Astrocyte (in vitro differentiated cells and primary cell): ENCODE measurements around the gene MGMT. TPM values are rescaled to one million over a fixed set of nuclear protein-coding genes. Genes with fewer than 3 reads are reported as not detected.

ENCODE experiments used
- DNase-seq: peaks from one replicate; pipeline ENCODE4 v3.0.0-alpha.2; 2010; ENCODE audit warnings: low read depth
- FAIRE-seq: peaks from 2 replicates; lab custom pipeline; 2011; peaks lifted over from hg19 to GRCh38; lab: Jason Lieb, UNC
- H2AFZ ChIP-seq: 2 replicates; pipeline ENCODE4 v1.6.0; 2012; ENCODE audit warnings: low read depth, low read length, inconsistent platforms
- H3K27ac ChIP-seq: 2 replicates; pipeline ENCODE4 v1.5.1; 2011; ENCODE audit warnings: low read depth, low read length, inconsistent platforms
- H3K27me3 ChIP-seq: 2 replicates; pipeline ENCODE4 v1.6.0; 2011; ENCODE audit warnings: low read length, inconsistent platforms; ENCODE audit not compliant: insufficient read depth
- H3K36me3 ChIP-seq: 2 replicates; pipeline ENCODE4 v1.5.1; 2011; ENCODE audit warnings: low read length, inconsistent platforms; ENCODE audit not compliant: insufficient read depth
- H3K4me1 ChIP-seq: 2 replicates; pipeline ENCODE4 v1.5.1; 2011; ENCODE audit warnings: low read length, inconsistent platforms; ENCODE audit not compliant: insufficient read depth
- H3K4me2 ChIP-seq: 2 replicates; pipeline ENCODE4 v1.6.0; 2012; ENCODE audit warnings: low read length, inconsistent platforms
- H3K4me3 ChIP-seq: 2 replicates; pipeline ENCODE4 v1.5.1; 2011; ENCODE audit warnings: low read depth, mild to moderate bottlenecking, low read length, inconsistent platforms; ENCODE audit not compliant: insufficient read depth
- H3K79me2 ChIP-seq: 2 replicates; pipeline ENCODE4 v1.6.0; 2012; ENCODE audit warnings: mild to moderate bottlenecking, low read length, inconsistent platforms; ENCODE audit not compliant: insufficient read depth
- H3K9ac ChIP-seq: 2 replicates; pipeline ENCODE4 v1.6.0; 2012; ENCODE audit warnings: mild to moderate bottlenecking, low read length, inconsistent platforms
- H3K9me3 ChIP-seq: 2 replicates; pipeline ENCODE4 v1.5.1; 2012; ENCODE audit warnings: low read depth, mild to moderate bottlenecking, low read length, inconsistent platforms; ENCODE audit not compliant: insufficient read depth
- H4K20me1 ChIP-seq: 2 replicates; pipeline ENCODE4 v1.6.0; 2012; ENCODE audit warnings: low read length, inconsistent platforms; ENCODE audit not compliant: insufficient read depth
- H3K27ac Mint-ChIP-seq: one replicate; pipeline ENCODE4 v1.8.0; 2021; ENCODE audit warnings: mild to moderate bottlenecking, mixed read lengths; ENCODE audit not compliant: unreplicated experiment
- H3K27me3 Mint-ChIP-seq: one replicate; pipeline ENCODE4 v1.8.0; 2021; ENCODE audit warnings: low read depth, mixed read lengths; ENCODE audit not compliant: unreplicated experiment
- H3K36me3 Mint-ChIP-seq: one replicate; pipeline ENCODE4 v1.8.0; 2021; ENCODE audit warnings: low read depth, mixed read lengths; ENCODE audit not compliant: unreplicated experiment
- H3K4me1 Mint-ChIP-seq: one replicate; pipeline ENCODE4 v1.8.0; 2021; ENCODE audit warnings: low read depth, mixed read lengths; ENCODE audit not compliant: unreplicated experiment
- H3K4me3 Mint-ChIP-seq: one replicate; pipeline ENCODE4 v1.8.0; 2021; ENCODE audit warnings: mild to moderate bottlenecking, moderate library complexity, mixed read lengths; ENCODE audit not compliant: unreplicated experiment
- H3K9me3 Mint-ChIP-seq: one replicate; pipeline ENCODE4 v1.8.0; 2021; ENCODE audit warnings: mild to moderate bottlenecking, mixed read lengths; ENCODE audit not compliant: unreplicated experiment
- EZH2 ChIP-seq: IDR thresholded peaks from 2 replicates; pipeline ENCODE4 v1.6.1; 2012; ENCODE audit warnings: mild to moderate bottlenecking, low read length, inconsistent platforms; ENCODE audit not compliant: insufficient read depth
- total RNA-seq: library from RNA; stranded (reverse); gene quantifications from 2 replicates; pipeline ENCODE4 v1.2.1, GENCODE V29; 2021
- TF ChIP-seq, protein P1 (sequence below): IDR thresholded peaks from 2 replicates; pipeline ENCODE4 v1.5.1; 2011; ENCODE audit warnings: low read depth, mild to moderate bottlenecking, inconsistent platforms, low read length, moderate library complexity; ENCODE audit not compliant: insufficient read depth

MGMT gene
- total RNA-seq, 1 donor from 2014 or later: 9.5 TPM

DNA sequence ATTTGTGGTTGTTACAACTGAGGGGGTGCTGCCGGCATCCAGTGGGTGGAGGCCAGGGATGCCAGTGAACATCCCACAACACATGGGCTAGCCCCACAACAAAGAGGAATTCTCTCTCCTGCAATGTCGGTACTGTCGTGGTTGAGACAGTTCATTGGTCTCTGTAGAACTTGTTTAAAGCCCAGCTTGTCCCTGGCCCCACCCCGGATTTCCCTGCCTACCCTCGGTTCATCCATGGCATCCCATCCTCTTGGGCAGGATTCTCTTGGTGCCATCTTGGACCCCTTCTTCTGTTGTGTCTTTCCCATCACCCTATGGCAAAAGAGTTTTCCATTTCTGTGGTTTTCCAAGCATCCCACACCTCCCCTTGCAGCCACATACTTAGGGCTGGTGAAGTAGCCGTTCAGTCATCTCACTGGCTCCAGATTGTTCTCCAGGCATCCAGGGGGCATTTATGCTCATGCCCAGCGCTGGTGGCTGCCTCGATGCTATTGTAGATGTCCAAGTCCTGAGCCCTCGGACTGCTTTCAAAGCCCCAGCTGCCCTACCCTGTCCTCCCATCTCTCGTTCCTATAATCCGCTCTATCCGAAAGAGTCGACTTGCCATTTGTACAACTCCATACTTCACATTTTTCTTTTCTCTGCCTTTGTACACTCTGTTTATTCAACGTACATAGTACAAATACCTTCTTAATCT lies 39.2 kb downstream of the MGMT start:
- Histone ChIP-seq H3K36me3 (no peaks in the 10 kb centered on the region), H2AFZ (no peak overlapping the region), H3K9me3 (no peaks in the 10 kb centered on the region), H3K27ac (no peak overlapping the region), H3K27me3 (no peaks in the 10 kb centered on the region), H3K4me2 (no peak overlapping the region), H3K4me3 (no peak overlapping the region), H3K79me2 (no peaks in the 10 kb centered on the region), H3K4me1 (no peaks in the 10 kb centered on the region), H3K9ac (no peak overlapping the region), H4K20me1 (no peaks in the 10 kb centered on the region)
- FAIRE-seq: no peak
- Mint-ChIP-seq H3K4me1 (no peaks in the 10 kb centered on the region), H3K4me3 (no peak overlapping the region), H3K27ac (no peak overlapping the region), H3K9me3 (peaks cover 4% of the 10 kb centered on the region), H3K36me3 (no peaks in the 10 kb centered on the region), H3K27me3 (no peaks in the 10 kb centered on the region)
- DNase-seq: no peak
- TF ChIP-seq, protein P1, sequence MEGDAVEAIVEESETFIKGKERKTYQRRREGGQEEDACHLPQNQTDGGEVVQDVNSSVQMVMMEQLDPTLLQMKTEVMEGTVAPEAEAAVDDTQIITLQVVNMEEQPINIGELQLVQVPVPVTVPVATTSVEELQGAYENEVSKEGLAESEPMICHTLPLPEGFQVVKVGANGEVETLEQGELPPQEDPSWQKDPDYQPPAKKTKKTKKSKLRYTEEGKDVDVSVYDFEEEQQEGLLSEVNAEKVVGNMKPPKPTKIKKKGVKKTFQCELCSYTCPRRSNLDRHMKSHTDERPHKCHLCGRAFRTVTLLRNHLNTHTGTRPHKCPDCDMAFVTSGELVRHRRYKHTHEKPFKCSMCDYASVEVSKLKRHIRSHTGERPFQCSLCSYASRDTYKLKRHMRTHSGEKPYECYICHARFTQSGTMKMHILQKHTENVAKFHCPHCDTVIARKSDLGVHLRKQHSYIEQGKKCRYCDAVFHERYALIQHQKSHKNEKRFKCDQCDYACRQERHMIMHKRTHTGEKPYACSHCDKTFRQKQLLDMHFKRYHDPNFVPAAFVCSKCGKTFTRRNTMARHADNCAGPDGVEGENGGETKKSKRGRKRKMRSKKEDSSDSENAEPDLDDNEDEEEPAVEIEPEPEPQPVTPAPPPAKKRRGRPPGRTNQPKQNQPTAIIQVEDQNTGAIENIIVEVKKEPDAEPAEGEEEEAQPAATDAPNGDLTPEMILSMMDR: no peak
- TF ChIP-seq EZH2: no peak

DNA sequence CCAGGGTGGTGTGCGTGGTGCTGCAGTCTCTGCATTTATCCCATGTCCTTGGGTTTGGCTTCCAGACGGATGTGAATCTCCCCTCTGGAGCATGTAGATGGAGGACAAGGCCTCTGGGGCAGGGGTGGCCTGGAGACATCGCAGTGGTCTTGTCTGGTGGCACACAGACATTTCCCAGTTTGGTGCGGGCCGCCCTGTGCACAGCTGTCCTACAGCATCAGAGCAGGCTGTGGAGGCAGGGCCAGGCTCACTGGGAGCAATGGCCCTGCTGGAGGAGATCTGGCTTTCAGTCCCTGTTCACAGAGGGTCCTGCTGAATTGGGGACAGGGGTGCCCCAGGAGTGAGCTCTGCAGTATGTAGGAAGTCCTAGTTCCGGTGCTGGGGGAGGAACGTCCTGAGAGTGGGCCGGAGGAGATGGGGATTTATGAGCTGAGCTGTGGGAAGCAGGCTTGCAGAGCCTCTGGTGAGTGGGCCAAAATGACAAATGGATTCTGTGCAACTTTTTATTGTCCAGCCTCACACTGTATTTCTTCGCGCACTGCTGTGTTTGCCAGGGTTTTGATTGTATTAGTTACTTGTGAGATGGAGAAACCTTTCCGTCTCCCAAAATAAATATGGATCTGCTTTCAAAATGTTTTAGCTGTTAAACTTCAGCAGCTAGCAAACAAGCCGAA lies 40.3 kb downstream of the MGMT start:
- no peaks in the 10 kb centered on the region for H3K36me3 Mint-ChIP-seq
- no peak for TF ChIP-seq EZH2
- TF ChIP-seq, protein P1: no peak
- H3K36me3 ChIP-seq: no peaks in the 10 kb centered on the region
- no peaks in the 10 kb centered on the region for H3K27me3 ChIP-seq
- no peak overlapping the region for H3K4me3 ChIP-seq
- H3K9me3 Mint-ChIP-seq: peaks cover 4% of the 10 kb centered on the region
- H4K20me1 ChIP-seq: no peaks in the 10 kb centered on the region
- H3K27ac ChIP-seq: no peak overlapping the region
- no peaks in the 10 kb centered on the region for H3K27me3 Mint-ChIP-seq
- H2AFZ ChIP-seq: no peak overlapping the region
- no peaks in the 10 kb centered on the region for H3K4me1 Mint-ChIP-seq
- H3K4me1 ChIP-seq: no peaks in the 10 kb centered on the region
- no peak for FAIRE-seq
- DNase-seq: no peak
- no peaks in the 10 kb centered on the region for H3K79me2 ChIP-seq
- no peak overlapping the region for H3K27ac Mint-ChIP-seq
- H3K9ac ChIP-seq: no peak overlapping the region
- H3K4me2 ChIP-seq: no peak overlapping the region
- no peak overlapping the region for H3K4me3 Mint-ChIP-seq
- H3K9me3 ChIP-seq: no peaks in the 10 kb centered on the region

DNA sequence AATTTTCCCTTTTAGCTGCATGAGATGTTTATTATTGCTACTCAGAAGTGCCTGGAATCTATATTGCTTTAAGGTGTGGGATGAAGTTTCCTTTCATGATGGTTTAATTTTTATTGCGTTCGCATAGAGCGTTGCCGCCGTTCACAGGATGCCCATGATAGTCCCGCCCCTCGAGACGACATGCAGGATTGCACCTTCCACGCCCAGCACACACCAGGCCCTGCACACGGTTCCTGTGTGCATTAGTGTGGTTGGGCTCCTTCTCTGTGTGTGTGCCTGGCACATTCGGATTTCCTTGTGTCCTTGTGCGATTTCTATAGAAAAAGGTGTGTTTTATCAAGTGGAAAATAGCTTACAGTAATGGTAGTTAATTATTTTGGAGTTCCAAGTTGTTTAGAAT lies 42.1 kb downstream of the MGMT start:
- DNase-seq (no peak), FAIRE-seq (no peak)
- H3K27me3 ChIP-seq: no peaks in the 10 kb centered on the region
- no peaks in the 10 kb centered on the region for H3K79me2 ChIP-seq
- H3K27me3 Mint-ChIP-seq: no peaks in the 10 kb centered on the region
- no peaks in the 10 kb centered on the region for H4K20me1 ChIP-seq
- H3K27ac Mint-ChIP-seq: no peak overlapping the region
- H3K36me3 Mint-ChIP-seq: no peaks in the 10 kb centered on the region
- no peaks in the 10 kb centered on the region for H3K4me1 Mint-ChIP-seq
- H3K4me3 ChIP-seq: no peak overlapping the region
- H3K4me1 ChIP-seq: no peaks in the 10 kb centered on the region
- H3K9ac ChIP-seq: no peak overlapping the region
- no peak overlapping the region for H3K4me3 Mint-ChIP-seq
- H2AFZ ChIP-seq: no peak overlapping the region
- H3K27ac ChIP-seq: no peak overlapping the region
- H3K9me3 Mint-ChIP-seq: peaks cover 4% of the 10 kb centered on the region
- no peak overlapping the region for H3K4me2 ChIP-seq
- no peaks in the 10 kb centered on the region for H3K9me3 ChIP-seq
- H3K36me3 ChIP-seq: no peaks in the 10 kb centered on the region
- TF ChIP-seq EZH2: no peak
- TF ChIP-seq, protein P1: no peak
